DND-41 (cell line): Measurements from ENCODE around the gene PVALEF.

Source experiments
- EZH2 ChIP-seq: IDR thresholded peaks from 3 replicates; pipeline ENCODE4 v1.6.1; 2012; ENCODE audit warnings: borderline replicate concordance, low read depth, mild to moderate bottlenecking, moderate library complexity, low read length, inconsistent platforms; ENCODE audit not compliant: severe bottlenecking
- TF ChIP-seq, protein P1 (sequence below): IDR thresholded peaks from 2 replicates; pipeline ENCODE4 v1.5.1; 2012; ENCODE audit warnings: borderline replicate concordance, low read length, moderate library complexity, mild to moderate bottlenecking; ENCODE audit not compliant: poor library complexity, severe bottlenecking; ENCODE audit errors: extremely low read depth

DNA sequence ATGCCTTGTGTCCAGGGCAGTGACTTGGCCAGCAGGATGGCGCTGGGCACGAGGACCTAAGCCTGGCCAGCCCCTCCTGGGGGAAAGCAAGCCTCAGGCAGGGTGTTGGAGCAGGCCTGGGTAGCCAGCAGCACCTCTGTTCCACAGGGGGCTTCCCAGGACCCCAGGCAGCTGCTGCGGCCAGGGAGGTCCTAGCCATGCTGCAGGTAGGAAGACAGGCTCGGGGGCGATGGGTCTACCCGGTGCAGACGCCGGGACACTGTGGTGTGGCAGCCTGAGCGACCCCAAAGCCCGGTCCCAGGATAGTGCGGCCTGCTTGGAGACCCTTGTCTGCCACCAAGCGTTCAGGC lies 23.2 kb downstream of the PVALEF start:
- TF ChIP-seq, protein P1, sequence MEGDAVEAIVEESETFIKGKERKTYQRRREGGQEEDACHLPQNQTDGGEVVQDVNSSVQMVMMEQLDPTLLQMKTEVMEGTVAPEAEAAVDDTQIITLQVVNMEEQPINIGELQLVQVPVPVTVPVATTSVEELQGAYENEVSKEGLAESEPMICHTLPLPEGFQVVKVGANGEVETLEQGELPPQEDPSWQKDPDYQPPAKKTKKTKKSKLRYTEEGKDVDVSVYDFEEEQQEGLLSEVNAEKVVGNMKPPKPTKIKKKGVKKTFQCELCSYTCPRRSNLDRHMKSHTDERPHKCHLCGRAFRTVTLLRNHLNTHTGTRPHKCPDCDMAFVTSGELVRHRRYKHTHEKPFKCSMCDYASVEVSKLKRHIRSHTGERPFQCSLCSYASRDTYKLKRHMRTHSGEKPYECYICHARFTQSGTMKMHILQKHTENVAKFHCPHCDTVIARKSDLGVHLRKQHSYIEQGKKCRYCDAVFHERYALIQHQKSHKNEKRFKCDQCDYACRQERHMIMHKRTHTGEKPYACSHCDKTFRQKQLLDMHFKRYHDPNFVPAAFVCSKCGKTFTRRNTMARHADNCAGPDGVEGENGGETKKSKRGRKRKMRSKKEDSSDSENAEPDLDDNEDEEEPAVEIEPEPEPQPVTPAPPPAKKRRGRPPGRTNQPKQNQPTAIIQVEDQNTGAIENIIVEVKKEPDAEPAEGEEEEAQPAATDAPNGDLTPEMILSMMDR = no peak
- TF ChIP-seq EZH2 = no peak
